Esophagus muscularis mucosa (tissue), 4 donors: ENCODE data around the gene AP3B2. TPM values are rescaled to one million over a fixed set of nuclear protein-coding genes. Genes with fewer than 3 reads are reported as not detected.

Experiments
- DNase-seq: peaks from one replicate; pipeline ENCODE4 v3.0.0-alpha.2; 2017; ENCODE audit errors: extremely low spot score
- H3K27ac ChIP-seq, 4 donors: fragments of 200-600 bp; sonication (generic); replicated peaks in 1 of 4; 1 replicate in 3 of 4; 2 replicates in 1 of 4; pipeline ENCODE4 v1.5.1; 2016 to 2019; ENCODE audit warnings: mild to moderate bottlenecking in 1 of 4
- H3K27me3 ChIP-seq, 4 donors: fragments of 200-600 bp; sonication (generic); one replicate each; pipeline versions ENCODE4 v1.5.1 to v1.6.0; 2016 to 2019
- H3K36me3 ChIP-seq, 4 donors: fragments of 200-600 bp; sonication (generic); one replicate each; pipeline ENCODE4 v1.5.1; 2016 to 2019
- H3K4me1 ChIP-seq, 4 donors: fragments of 200-600 bp; sonication (generic); one replicate each; pipeline ENCODE4 v1.5.1; 2016 to 2019
- H3K4me3 ChIP-seq, 4 donors: fragments of 200-600 bp; sonication (generic); 1 replicate in 2 of 4; 2 replicates in 2 of 4; pipeline ENCODE4 v1.5.1; 2016 to 2019; ENCODE audit warnings: mild to moderate bottlenecking in 4 of 4, moderate library complexity in 1 of 4
- H3K9me3 ChIP-seq, 4 donors: fragments of 200-600 bp; sonication (generic); 1 replicate in 3 of 4; 2 replicates in 1 of 4; pipeline ENCODE4 v1.5.1; 2016 to 2019
- EP300 ChIP-seq: sonication (generic); formaldehyde crosslinking; IDR thresholded peaks from one replicate; pipeline ENCODE4 v1.6.1; 2017; ENCODE audit warnings: antibody characterized with exemption
- POLR2A ChIP-seq: fragments of 450-650 bp; IDR thresholded peaks from one replicate; pipeline ENCODE4 v1.6.1; 2017; ENCODE audit warnings: antibody characterized with exemption, moderate library complexity, mild to moderate bottlenecking, low read depth
- POLR2AphosphoS5 ChIP-seq, 2 donors: sonication (generic); formaldehyde crosslinking; IDR thresholded peaks; one replicate each; pipeline ENCODE4 v1.6.1; 2017; ENCODE audit warnings: antibody characterized with exemption in 2 of 2
- WGBS: methylation state at CpG from one replicate; pipeline ENCODE4 v1.1.5; 2018; 5-methylcytosine and 5-hydroxymethylcytosine counted together
- intact Hi-C: fragments of 100-400 bp; cut with DNase I; formaldehyde crosslinking; loops from one replicate; pipeline ENCODE4 v1.15.1; 2023
- total RNA-seq, 4 donors: library from RNA; depleted of rRNA; stranded (reverse); fragments of >200 nt; gene quantifications; one replicate each; pipeline versions ENCODE4 v1.1.0 to v1.2.1, GENCODE V29; 2016
- TF ChIP-seq, protein P1 (sequence below), 3 experiments: fragments of 200-600 bp in 2 of 3; fragments of 450-650 bp in 1 of 3; sonication (generic) in 2 of 3; IDR thresholded peaks; one replicate each; pipeline ENCODE4 v1.5.1; 2017 to 2019; ENCODE audit warnings: antibody characterized with exemption in 3 of 3, mild to moderate bottlenecking in 2 of 3, moderate library complexity in 1 of 3

AP3B2 gene
- total RNA-seq, 4 donors from 2014 or later: 1.2 to 2.1 (median 1.7) TPM

DNA sequence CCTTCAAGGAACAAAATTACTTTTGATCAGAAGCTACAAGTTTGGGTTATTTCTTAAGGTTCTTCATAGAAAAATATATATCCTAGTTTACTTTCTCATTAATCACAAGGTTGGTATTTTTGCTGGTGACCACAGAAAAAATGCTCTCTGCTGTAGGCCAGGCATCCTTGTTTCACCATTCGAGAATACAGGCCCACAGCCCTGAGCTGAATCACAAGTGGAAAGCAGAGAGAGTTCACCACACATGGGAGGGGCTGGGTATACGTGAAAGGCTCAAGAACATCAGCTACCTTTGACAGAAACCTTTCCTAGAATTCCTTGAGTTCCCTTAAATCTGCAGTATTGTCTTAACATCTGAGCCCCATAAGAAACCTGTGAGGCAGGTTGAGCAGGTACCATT, 85.7 kb downstream of the AP3B2 start:
- WGBS: 73% methylated on average over 2 of the region's 2 CpGs
- H3K4me3 ChIP-seq: no peak overlapping the region
- no peaks in the 10 kb centered on the region for H3K36me3 ChIP-seq
- no peaks in the 10 kb centered on the region for H3K4me1 ChIP-seq
- no peak overlapping the region for H3K27ac ChIP-seq
- intact Hi-C loops: no loop called here
- no peaks in the 10 kb centered on the region for H3K9me3 ChIP-seq
- no peak for TF ChIP-seq POLR2AphosphoS5 (IDR thresholded peaks at IDR 0.05)
- no peak for TF ChIP-seq POLR2A
- no peak for TF ChIP-seq EP300
- TF ChIP-seq, protein P1, sequence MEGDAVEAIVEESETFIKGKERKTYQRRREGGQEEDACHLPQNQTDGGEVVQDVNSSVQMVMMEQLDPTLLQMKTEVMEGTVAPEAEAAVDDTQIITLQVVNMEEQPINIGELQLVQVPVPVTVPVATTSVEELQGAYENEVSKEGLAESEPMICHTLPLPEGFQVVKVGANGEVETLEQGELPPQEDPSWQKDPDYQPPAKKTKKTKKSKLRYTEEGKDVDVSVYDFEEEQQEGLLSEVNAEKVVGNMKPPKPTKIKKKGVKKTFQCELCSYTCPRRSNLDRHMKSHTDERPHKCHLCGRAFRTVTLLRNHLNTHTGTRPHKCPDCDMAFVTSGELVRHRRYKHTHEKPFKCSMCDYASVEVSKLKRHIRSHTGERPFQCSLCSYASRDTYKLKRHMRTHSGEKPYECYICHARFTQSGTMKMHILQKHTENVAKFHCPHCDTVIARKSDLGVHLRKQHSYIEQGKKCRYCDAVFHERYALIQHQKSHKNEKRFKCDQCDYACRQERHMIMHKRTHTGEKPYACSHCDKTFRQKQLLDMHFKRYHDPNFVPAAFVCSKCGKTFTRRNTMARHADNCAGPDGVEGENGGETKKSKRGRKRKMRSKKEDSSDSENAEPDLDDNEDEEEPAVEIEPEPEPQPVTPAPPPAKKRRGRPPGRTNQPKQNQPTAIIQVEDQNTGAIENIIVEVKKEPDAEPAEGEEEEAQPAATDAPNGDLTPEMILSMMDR (IDR thresholded peaks at IDR 0.05): no peak
- no peak for DNase-seq
- H3K27me3 ChIP-seq: no peaks in the 10 kb centered on the region

DNA sequence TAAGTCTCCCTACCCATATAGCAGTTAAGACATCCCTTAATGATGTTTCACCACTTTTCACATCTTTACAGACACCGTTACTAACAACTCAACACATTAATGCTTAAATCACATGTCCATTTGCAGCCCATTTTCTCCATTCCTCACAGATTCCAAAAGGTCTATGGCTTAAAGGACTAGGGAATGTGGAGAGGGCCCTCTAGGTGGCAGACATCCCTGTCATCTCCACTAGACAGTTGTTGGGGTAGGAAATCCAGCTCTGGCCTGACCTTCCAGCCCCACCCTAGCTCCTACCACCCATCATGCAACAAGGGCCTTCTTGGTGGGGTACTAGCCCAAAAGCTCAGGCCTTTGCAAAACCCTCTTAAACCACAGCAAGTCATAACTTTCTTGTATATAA, 87.7 kb downstream of the AP3B2 start:
- Histone ChIP-seq H3K27ac (no peak overlapping the region), H3K4me3 (no peak overlapping the region), H3K27me3 (no peaks in the 10 kb centered on the region), H3K9me3 (no peaks in the 10 kb centered on the region), H3K36me3 (no peaks in the 10 kb centered on the region), H3K4me1 (no peaks in the 10 kb centered on the region)
- intact Hi-C loops: no loop called here
- WGBS: 43% methylated on average over 1 of the region's 1 CpG
- no peak for DNase-seq
- TF ChIP-seq, protein P1 (IDR thresholded peaks at IDR 0.05): no peak
- TF ChIP-seq POLR2A: no peak

- H3K4me3 ChIP-seq: no peak overlapping the region
- no peak for DNase-seq
- WGBS: 29% methylated on average over 1 of the region's 12 CpGs
- no peaks in the 10 kb centered on the region for H3K27me3 ChIP-seq
- peak overlapping the region in 2 of 4 donors; percentile 19 to 44 for H3K27ac ChIP-seq
- TF ChIP-seq, protein P1 (IDR thresholded peaks at IDR 0.05): no peak
- TF ChIP-seq POLR2AphosphoS5 (IDR thresholded peaks at IDR 0.05) (no peak), POLR2A (no peak), EP300 (no peak)
- intact Hi-C loops: no loop called here
- H3K4me1 ChIP-seq: peaks cover 0 to 6% (median 0%) of the 10 kb centered on the region in 4 donors
- H3K36me3 ChIP-seq: no peaks in the 10 kb centered on the region
- H3K9me3 ChIP-seq: no peaks in the 10 kb centered on the region
Observed at GRCh38 chr15:82613747-82614146, 95.9 kb downstream of the AP3B2 start.

- TF ChIP-seq, protein P1 (IDR thresholded peaks at IDR 0.05): no peak
- TF ChIP-seq EP300 (no peak), POLR2A (no peak), POLR2AphosphoS5 (IDR thresholded peaks at IDR 0.05) (no peak)
- intact Hi-C loops: no loop called here
- Histone ChIP-seq H3K9me3 (no peaks in the 10 kb centered on the region), H3K36me3 (no peaks in the 10 kb centered on the region), H3K27ac (no peak overlapping the region), H3K4me3 (no peak overlapping the region), H3K4me1 (peaks cover 0 to 6% (median 0%) of the 10 kb centered on the region in 4 donors), H3K27me3 (no peaks in the 10 kb centered on the region)
- 84% methylated on average over 4 of the region's 4 CpGs for WGBS
- no peak for DNase-seq
Observed at GRCh38 chr15:82611348-82611747, 98.3 kb downstream of the AP3B2 start.

Other genes with a start within 250 kb of the AP3B2 start
- 1,000 to 10,000 TPM; 1,410 to 2,934 (median 1,998) TPM for gene RPS17, start 169.4 kb downstream of the AP3B2 start, total RNA-seq
- gene CPEB1, start 62.5 kb downstream of the AP3B2 start, total RNA-seq: 1 to 10 TPM; 5.6 to 8.1 (median 5.9) TPM
- gene FSD2, start 96.2 kb upstream of the AP3B2 start, total RNA-seq: not detected
- 10 to 100 TPM in 3 of 4 donors, 1 to 10 TPM in 1; 9.6 to 17.4 (median 14.2) TPM for gene WHAMM, start 99.8 kb upstream of the AP3B2 start, total RNA-seq
- 10 to 100 TPM; 13.3 to 54.8 (median 25.8) TPM for gene HOMER2, start 242.8 kb upstream of the AP3B2 start, total RNA-seq